ENCODE measurements around the gene PTPRN2. TPM values are rescaled to one million over a fixed set of nuclear protein-coding genes. Genes with fewer than 3 reads are reported as not detected.

The PTPRN2 gene
- total and polyA plus RNA-seq, 2 donors (not counting 3 experiments of a cell fraction or from before 2014, with no cell fraction given), result 0.62 to 0.88 TPM

DNA sequence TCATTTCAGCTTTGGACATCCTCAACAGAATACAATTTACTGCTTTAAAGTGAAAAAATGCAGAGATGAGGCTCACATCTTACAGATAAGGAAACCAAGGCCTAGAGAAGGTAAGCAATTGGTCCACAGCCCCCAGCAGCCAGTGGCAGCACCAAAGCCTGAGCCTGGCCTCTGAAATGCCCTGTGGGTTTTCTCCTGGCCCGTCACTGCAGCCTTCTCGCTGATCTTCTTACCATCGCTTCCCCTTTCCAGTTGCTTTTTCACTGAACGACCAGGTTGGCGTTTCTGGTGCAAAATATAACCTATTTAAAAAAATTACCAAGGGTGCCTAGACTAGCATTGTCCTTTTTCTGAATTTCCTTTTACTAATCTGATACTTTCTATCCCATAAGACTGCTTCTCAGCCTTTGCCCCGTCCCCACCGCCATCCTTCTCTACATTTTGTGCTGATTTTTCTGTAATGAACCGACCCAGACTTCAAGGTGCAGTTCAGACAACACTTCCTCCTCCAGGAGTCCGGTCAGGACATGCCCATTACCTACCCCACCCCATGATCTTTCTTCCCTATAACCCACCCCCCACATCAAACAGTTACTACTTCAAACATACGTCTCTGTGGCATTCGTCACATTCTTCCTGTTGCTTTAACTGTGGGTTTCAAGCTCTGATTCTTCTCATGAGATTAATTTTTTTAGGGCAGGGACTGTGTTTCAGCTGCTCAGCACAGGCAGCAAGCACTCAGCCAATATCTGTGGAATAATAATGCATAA lies 961.5 kb downstream of the PTPRN2 start:
- no peak overlapping the region for H2AFZ ChIP-seq (ENCODE audit: low read depth, low read length)
- FAIRE-seq (no peak), DNase-seq (ENCODE audit: low read depth, low spot score) (no peak)
- no peak overlapping the region for H3K27ac ChIP-seq (ENCODE audit: insufficient read depth, low read depth, low read length)
- H3K79me2 ChIP-seq (ENCODE audit: control insufficient read depth, insufficient read depth, low read length), result no peaks in the 10 kb centered on the region
- H3K9me3 ChIP-seq (replicated peaks; ENCODE audit: control insufficient read depth, insufficient read depth, low read length), result no peaks in the 10 kb centered on the region
- no peak overlapping the region for H3K4me2 ChIP-seq (ENCODE audit: insufficient read depth, low read length)
- no TSS peak for BruUV-seq (replicated peaks)
- POLR2A ChIA-PET, result no interaction called here
- H3K4me3 ChIP-seq (replicated peaks in 1 of 3; ENCODE audit: insufficient read depth in 1 of 3, low read depth in 1 of 3, low read length in 3 of 3), result no peak overlapping the region
- no peaks in the 10 kb centered on the region for H4K20me1 ChIP-seq (replicated peaks; ENCODE audit: control insufficient read depth, extremely low read depth, insufficient read depth, low read length)
- H3K9me1 ChIP-seq (replicated peaks; ENCODE audit: control insufficient read depth, extremely low read depth, insufficient read depth, low read length), result no peaks in the 10 kb centered on the region
- TF ChIP-seq MYC (IDR thresholded peaks at IDR 0.05; ENCODE audit: low read depth, low read length) (no peak), FOS (IDR thresholded peaks at IDR 0.05; ENCODE audit: borderline replicate concordance, insufficient read depth, low read length) (no peak), GATA2 (IDR thresholded peaks at IDR 0.05; ENCODE audit: insufficient read depth, insufficient read length, low read depth, low read length) (no peak), POLR2AphosphoS5 (IDR thresholded peaks at IDR 0.05; ENCODE audit: insufficient read depth, low read depth, low read length) (no peak), JUN (IDR thresholded peaks at IDR 0.05; ENCODE audit: borderline replicate concordance, insufficient read depth, insufficient read length, low read depth) (no peak), EZH2 (IDR thresholded peaks at IDR 0.05; ENCODE audit: borderline replicate concordance, low read depth, low read length, severe bottlenecking) (no peak), POLR2A (IDR thresholded peaks at IDR 0.05; ENCODE audit: low read depth, low read length) (no peak)
- TF ChIP-seq, protein P1, sequence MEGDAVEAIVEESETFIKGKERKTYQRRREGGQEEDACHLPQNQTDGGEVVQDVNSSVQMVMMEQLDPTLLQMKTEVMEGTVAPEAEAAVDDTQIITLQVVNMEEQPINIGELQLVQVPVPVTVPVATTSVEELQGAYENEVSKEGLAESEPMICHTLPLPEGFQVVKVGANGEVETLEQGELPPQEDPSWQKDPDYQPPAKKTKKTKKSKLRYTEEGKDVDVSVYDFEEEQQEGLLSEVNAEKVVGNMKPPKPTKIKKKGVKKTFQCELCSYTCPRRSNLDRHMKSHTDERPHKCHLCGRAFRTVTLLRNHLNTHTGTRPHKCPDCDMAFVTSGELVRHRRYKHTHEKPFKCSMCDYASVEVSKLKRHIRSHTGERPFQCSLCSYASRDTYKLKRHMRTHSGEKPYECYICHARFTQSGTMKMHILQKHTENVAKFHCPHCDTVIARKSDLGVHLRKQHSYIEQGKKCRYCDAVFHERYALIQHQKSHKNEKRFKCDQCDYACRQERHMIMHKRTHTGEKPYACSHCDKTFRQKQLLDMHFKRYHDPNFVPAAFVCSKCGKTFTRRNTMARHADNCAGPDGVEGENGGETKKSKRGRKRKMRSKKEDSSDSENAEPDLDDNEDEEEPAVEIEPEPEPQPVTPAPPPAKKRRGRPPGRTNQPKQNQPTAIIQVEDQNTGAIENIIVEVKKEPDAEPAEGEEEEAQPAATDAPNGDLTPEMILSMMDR (IDR thresholded peaks at IDR 0.05; ENCODE audit: extremely low read depth in 1 of 2, insufficient read depth in 1 of 2, low read depth in 1 of 2, low read length in 2 of 2), result no peak
- TF ChIP-seq, protein P2, sequence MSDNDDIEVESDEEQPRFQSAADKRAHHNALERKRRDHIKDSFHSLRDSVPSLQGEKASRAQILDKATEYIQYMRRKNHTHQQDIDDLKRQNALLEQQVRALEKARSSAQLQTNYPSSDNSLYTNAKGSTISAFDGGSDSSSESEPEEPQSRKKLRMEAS (IDR thresholded peaks at IDR 0.05; ENCODE audit: insufficient read depth, insufficient read length), result no peak
- CTCF ChIA-PET, result no interaction called here
- H3K36me3 ChIP-seq (ENCODE audit: control insufficient read depth in 2 of 2, extremely low read depth in 1 of 2, insufficient read depth in 2 of 2, low read length in 2 of 2), result no peaks in the 10 kb centered on the region
- intact Hi-C loops (cut with micrococcal nuclease), result no loop called here
- no peak overlapping the region for H3K9ac ChIP-seq (replicated peaks; ENCODE audit: extremely low read depth, insufficient read depth, low read length)
- no peaks in the 10 kb centered on the region for H3K27me3 ChIP-seq (ENCODE audit: control insufficient read depth in 2 of 2, insufficient read depth in 2 of 2, low read length in 2 of 2)
- dilution Hi-C loops (cut with MboI; ENCODE audit: extremely low pct_ligation_motif_present, low sequenced_read_pairs), result no loop called here
- H3K4me1 ChIP-seq (ENCODE audit: control insufficient read depth, extremely low read depth, insufficient read depth, low read length), result no peaks in the 10 kb centered on the region

All from endothelial cell of umbilical vein (primary cell).